HEK293 (cell line): ENCODE results near the gene CLMN.

Experiments used
- CTCF ChIA-PET: fragments of 350-600 bp; formaldehyde crosslinking; extraction: SDS; loops from one replicate; lab custom pipeline; 2021; ENCODE audit warnings: antibody characterized with exemption; lab: Yijun Ruan, JAX
- POLR2A ChIA-PET: fragments of 300-600 bp; formaldehyde crosslinking; extraction: SDS; loops from one replicate; lab custom pipeline; 2020; ENCODE audit warnings: antibody characterized with exemption, inconsistent platforms; lab: Yijun Ruan, JAX
- H3K27ac ChIP-seq: fragments of 200-500 bp; sonication (Bioruptor generic); 2 replicates; pipeline ENCODE4 v1.5.1; 2014; ENCODE audit warnings: low read depth, low read length, control low read depth, inconsistent platforms; ENCODE audit errors: extremely low read depth
- H3K36me3 ChIP-seq, 2 experiments: fragments of 200-500 bp in 1 of 2; sonication (Bioruptor generic) in 1 of 2; 1 replicate in 1 of 2; 2 replicates in 1 of 2; pipeline ENCODE4 v1.5.1; 2014 to 2017; ENCODE audit warnings: inconsistent platforms in 2 of 2, low read length in 2 of 2; ENCODE audit not compliant: control insufficient read depth in 2 of 2, insufficient read depth in 1 of 2
- H3K4me1 ChIP-seq: fragments of 200-500 bp; sonication (Bioruptor generic); 2 replicates; pipeline ENCODE4 v1.5.1; 2014; ENCODE audit warnings: mild to moderate bottlenecking, low read length, inconsistent platforms; ENCODE audit not compliant: control insufficient read depth, insufficient read depth
- H3K4me3 ChIP-seq: 2 replicates; pipeline ENCODE4 v1.5.1; 2011; ENCODE audit warnings: low read depth, mild to moderate bottlenecking, control low read depth, low read length, moderate library complexity
- H3K9me3 ChIP-seq: fragments of 200-500 bp; sonication (Bioruptor generic); 2 replicates; pipeline ENCODE4 v1.5.1; 2014; ENCODE audit warnings: low read depth, low read length, inconsistent platforms; ENCODE audit not compliant: control insufficient read depth, insufficient read depth
- GLI2 ChIP-seq: fragments of 450-650 bp; formaldehyde crosslinking; IDR thresholded peaks from 2 replicates; pipeline ENCODE4; 2017; ENCODE audit warnings: missing biosample characterization, missing genetic modification characterization, low read depth, borderline replicate concordance
- GLI4 ChIP-seq: fragments of 450-650 bp; formaldehyde crosslinking; IDR thresholded peaks from 2 replicates; pipeline ENCODE4 v1.5.1; 2016; ENCODE audit warnings: missing biosample characterization, missing genetic modification characterization
- MEIS1 ChIP-seq: sonication (generic); formaldehyde crosslinking; IDR thresholded peaks from 2 replicates; pipeline ENCODE4 v1.8.1; 2022; ENCODE audit warnings: missing genetic modification reagents, mild to moderate bottlenecking, borderline replicate concordance
- OSR2 ChIP-seq: fragments of 450-650 bp; formaldehyde crosslinking; IDR thresholded peaks from 2 replicates; pipeline ENCODE4 v1.5.1; 2016; ENCODE audit warnings: missing biosample characterization, missing genetic modification characterization
- PRDM6 ChIP-seq: fragments of 450-650 bp; formaldehyde crosslinking; IDR thresholded peaks from 2 replicates; pipeline ENCODE4 v1.5.1; 2017; ENCODE audit warnings: missing biosample characterization, missing genetic modification characterization
- TRIM28 ChIP-seq: IDR thresholded peaks from 2 replicates; pipeline ENCODE4 v1.6.1; 2011; ENCODE audit warnings: low read length, control low read depth, borderline replicate concordance
- WT1 ChIP-seq: fragments of 450-650 bp; formaldehyde crosslinking; IDR thresholded peaks from 2 replicates; pipeline ENCODE4 v1.5.1; 2016; ENCODE audit warnings: missing biosample characterization, missing genetic modification characterization
- ZBTB48 ChIP-seq: fragments of 450-650 bp; formaldehyde crosslinking; IDR thresholded peaks from 2 replicates; pipeline ENCODE4 v1.5.1; 2016; ENCODE audit warnings: missing biosample characterization, missing genetic modification characterization
- ZBTB6 ChIP-seq: fragments of 450-650 bp; formaldehyde crosslinking; IDR thresholded peaks from 2 replicates; pipeline ENCODE4 v1.5.1; 2017; ENCODE audit warnings: missing biosample characterization, missing genetic modification characterization
- ZBTB7A ChIP-seq: fragments of 450-650 bp; formaldehyde crosslinking; IDR thresholded peaks from 2 replicates; pipeline ENCODE4 v1.5.1; 2016; ENCODE audit warnings: low read depth, missing biosample characterization, missing genetic modification characterization
- ZFP41 ChIP-seq: fragments of 450-650 bp; formaldehyde crosslinking; IDR thresholded peaks from 2 replicates; pipeline ENCODE4 v1.5.1; 2016; ENCODE audit warnings: missing biosample characterization, missing genetic modification characterization, borderline replicate concordance
- ZNF223 ChIP-seq: fragments of 450-650 bp; formaldehyde crosslinking; IDR thresholded peaks from 2 replicates; pipeline ENCODE4 v1.5.1; 2016; ENCODE audit warnings: missing biosample characterization, missing genetic modification characterization
- ZNF292 ChIP-seq: fragments of 450-650 bp; formaldehyde crosslinking; IDR thresholded peaks from 2 replicates; pipeline ENCODE4 v1.5.1; 2016; ENCODE audit warnings: low read depth, missing biosample characterization, missing genetic modification characterization, borderline replicate concordance
- ZNF37A ChIP-seq: fragments of 450-650 bp; IDR thresholded peaks from 2 replicates; pipeline ENCODE4 v1.5.1; 2018; ENCODE audit warnings: missing biosample characterization, missing genetic modification characterization
- ZNF585B ChIP-seq: fragments of 450-650 bp; formaldehyde crosslinking; IDR thresholded peaks from 2 replicates; pipeline ENCODE4 v1.5.1; 2016; ENCODE audit warnings: missing biosample characterization, missing genetic modification characterization
- ZNF596 ChIP-seq: fragments of 450-650 bp; IDR thresholded peaks from 2 replicates; pipeline ENCODE4 v1.5.0; 2018; ENCODE audit warnings: missing biosample characterization, mild to moderate bottlenecking, missing genetic modification characterization, moderate library complexity
- ZNF639 ChIP-seq: fragments of 450-650 bp; formaldehyde crosslinking; IDR thresholded peaks from 2 replicates; pipeline ENCODE4 v1.5.1; 2016; ENCODE audit warnings: missing biosample characterization, missing genetic modification characterization
- ZNF664 ChIP-seq: fragments of 450-650 bp; formaldehyde crosslinking; IDR thresholded peaks from 2 replicates; pipeline ENCODE4 v1.5.1; 2016; ENCODE audit warnings: missing biosample characterization, missing genetic modification characterization
- ZNF677 ChIP-seq: fragments of 450-650 bp; IDR thresholded peaks from 2 replicates; pipeline ENCODE4 v1.5.0; 2018; ENCODE audit warnings: missing biosample characterization, mild to moderate bottlenecking, missing genetic modification characterization, moderate library complexity
- ZNF830 ChIP-seq: fragments of 450-650 bp; IDR thresholded peaks from 2 replicates; pipeline ENCODE4 v1.5.0; 2018; ENCODE audit warnings: missing biosample characterization, missing genetic modification characterization, low read depth, mild to moderate bottlenecking, moderate library complexity
- ZXDB ChIP-seq: fragments of 450-650 bp; formaldehyde crosslinking; IDR thresholded peaks from 2 replicates; pipeline ENCODE4 v1.5.1; 2016; ENCODE audit warnings: missing biosample characterization, missing genetic modification characterization
- TF ChIP-seq, protein P1 (sequence below): fragments of 450-650 bp; formaldehyde crosslinking; IDR thresholded peaks from 2 replicates; pipeline ENCODE4 v1.5.1; 2016; ENCODE audit warnings: missing biosample characterization, missing genetic modification characterization, low read depth
- TF ChIP-seq, protein P2 (sequence below): fragments of 450-650 bp; formaldehyde crosslinking; IDR thresholded peaks from 2 replicates; pipeline ENCODE4 v1.5.1; 2016; ENCODE audit warnings: missing biosample characterization, missing genetic modification characterization

CLMN gene

DNA sequence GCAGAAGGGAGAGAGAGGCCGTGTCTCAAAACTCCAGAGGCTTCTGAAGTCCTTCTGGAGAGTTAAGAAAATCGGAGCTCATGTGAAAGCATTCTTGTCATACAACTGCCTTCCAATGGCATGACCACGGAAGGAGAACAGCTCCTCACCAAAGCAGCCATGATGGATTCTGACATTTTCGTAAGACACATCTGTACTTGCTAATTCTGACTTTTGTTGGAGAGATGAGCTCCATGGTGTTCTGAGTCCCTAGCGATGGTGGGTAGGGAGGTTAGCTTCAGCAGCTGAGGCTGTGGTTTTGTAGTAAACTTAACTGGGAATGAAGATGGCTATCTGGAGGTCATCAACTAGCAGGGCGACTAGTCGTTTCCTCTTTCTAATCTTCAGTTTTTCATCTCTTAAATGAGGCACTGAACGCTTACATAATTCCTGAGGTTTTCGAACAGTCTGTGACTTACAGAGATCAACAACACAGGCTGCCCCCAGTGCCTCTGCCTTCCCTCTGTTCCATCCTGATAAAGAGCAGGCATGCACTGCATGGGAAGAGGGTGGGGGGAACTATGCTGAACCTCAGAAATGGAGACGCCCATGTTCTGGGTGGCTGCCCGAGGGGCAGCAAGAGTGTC is 133.8 kb downstream of the CLMN start:
- H3K27ac ChIP-seq = no peak overlapping the region
- no peak for TF ChIP-seq MEIS1
- H3K4me1 ChIP-seq = no peaks in the 10 kb centered on the region
- ChIA-PET CTCF (no interaction called here), POLR2A (no interaction called here)
- no peak overlapping the region for H3K4me3 ChIP-seq
- no peaks in the 10 kb centered on the region for H3K36me3 ChIP-seq
- H3K9me3 ChIP-seq = no peaks in the 10 kb centered on the region

- Histone ChIP-seq H3K4me1 (no peaks in the 10 kb centered on the region), H3K27ac (no peak overlapping the region), H3K9me3 (no peaks in the 10 kb centered on the region), H3K36me3 (no peaks in the 10 kb centered on the region), H3K4me3 (no peak overlapping the region)
- CTCF ChIA-PET = interaction anchor here (0.7 kb wide), 1 partner anchor 172 kb away, joined by 3 read pairs; no protein-coding TSS in a partner anchor
- TF ChIP-seq ZBTB48 (no peak), OSR2 (no peak), TRIM28 (no peak), WT1 (tag by site-specific recombination) (no peak), ZNF596 (no peak), ZNF677 (tag by site-specific recombination) (no peak)
- TF ChIP-seq, protein P1, sequence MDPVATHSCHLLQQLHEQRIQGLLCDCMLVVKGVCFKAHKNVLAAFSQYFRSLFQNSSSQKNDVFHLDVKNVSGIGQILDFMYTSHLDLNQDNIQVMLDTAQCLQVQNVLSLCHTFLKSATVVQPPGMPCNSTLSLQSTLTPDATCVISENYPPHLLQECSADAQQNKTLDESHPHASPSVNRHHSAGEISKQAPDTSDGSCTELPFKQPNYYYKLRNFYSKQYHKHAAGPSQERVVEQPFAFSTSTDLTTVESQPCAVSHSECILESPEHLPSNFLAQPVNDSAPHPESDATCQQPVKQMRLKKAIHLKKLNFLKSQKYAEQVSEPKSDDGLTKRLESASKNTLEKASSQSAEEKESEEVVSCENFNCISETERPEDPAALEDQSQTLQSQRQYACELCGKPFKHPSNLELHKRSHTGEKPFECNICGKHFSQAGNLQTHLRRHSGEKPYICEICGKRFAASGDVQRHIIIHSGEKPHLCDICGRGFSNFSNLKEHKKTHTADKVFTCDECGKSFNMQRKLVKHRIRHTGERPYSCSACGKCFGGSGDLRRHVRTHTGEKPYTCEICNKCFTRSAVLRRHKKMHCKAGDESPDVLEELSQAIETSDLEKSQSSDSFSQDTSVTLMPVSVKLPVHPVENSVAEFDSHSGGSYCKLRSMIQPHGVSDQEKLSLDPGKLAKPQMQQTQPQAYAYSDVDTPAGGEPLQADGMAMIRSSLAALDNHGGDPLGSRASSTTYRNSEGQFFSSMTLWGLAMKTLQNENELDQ (tag by site-specific recombination) = no peak
- POLR2A ChIA-PET = no interaction called here
These were observed 134.5 kb downstream of the CLMN start for GRCh38 chr14:95185033-95185766.

DNA sequence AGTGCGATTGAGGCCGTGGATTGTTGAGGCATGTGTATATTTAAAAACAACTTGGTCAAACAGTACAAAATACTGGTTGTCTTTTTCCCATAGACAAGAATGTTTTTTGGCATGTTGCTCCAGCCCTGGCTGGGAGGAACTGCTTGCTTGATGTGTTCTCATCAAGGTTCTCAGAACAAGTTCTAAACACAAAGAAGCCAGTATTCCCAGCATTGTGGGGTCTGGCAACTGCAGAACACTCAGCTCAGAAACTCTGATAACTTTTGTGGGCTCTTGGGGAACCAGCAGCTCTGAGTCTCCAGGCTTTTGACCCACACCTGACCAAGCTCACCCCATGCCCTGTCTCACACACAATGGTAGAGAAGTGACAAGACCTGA is 135.3 kb downstream of the CLMN start:
- ChIA-PET POLR2A (no interaction called here), CTCF (interaction anchor here (0.7 kb wide), 1 partner anchor 495 kb away, joined by 4 read pairs; no protein-coding TSS in a partner anchor)
- Histone ChIP-seq H3K9me3 (no peaks in the 10 kb centered on the region), H3K27ac (no peak overlapping the region), H3K4me1 (no peaks in the 10 kb centered on the region), H3K36me3 (no peaks in the 10 kb centered on the region), H3K4me3 (no peak overlapping the region)
- TF ChIP-seq ZNF664 (tag by site-specific recombination) (no peak), ZNF292 (tag by site-specific recombination) (no peak), GLI4 (tag by site-specific recombination) (no peak), ZFP41 (no peak), ZNF585B (tag by site-specific recombination) (no peak), ZXDB (tag by site-specific recombination) (no peak), ZNF639 (tag by site-specific recombination) (no peak), ZNF223 (tag by site-specific recombination) (no peak), ZNF37A (tag by site-specific recombination) (no peak), ZNF830 (tag by site-specific recombination) (no peak), GLI2 (no peak), ZBTB7A (no peak), ZBTB6 (tag by site-specific recombination) (no peak), PRDM6 (no peak)
- TF ChIP-seq, protein P2, sequence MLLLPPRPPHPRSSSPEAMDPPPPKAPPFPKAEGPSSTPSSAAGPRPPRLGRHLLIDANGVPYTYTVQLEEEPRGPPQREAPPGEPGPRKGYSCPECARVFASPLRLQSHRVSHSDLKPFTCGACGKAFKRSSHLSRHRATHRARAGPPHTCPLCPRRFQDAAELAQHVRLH (tag by site-specific recombination) = no peak
